ENCODE data around the gene HDAC9.
"Not testable (repeated sequence)": the region's sequence is repeated elsewhere in the genome, so short reads cannot be mapped to it uniquely, and the experiment has no call there.

HDAC9 gene

DNA sequence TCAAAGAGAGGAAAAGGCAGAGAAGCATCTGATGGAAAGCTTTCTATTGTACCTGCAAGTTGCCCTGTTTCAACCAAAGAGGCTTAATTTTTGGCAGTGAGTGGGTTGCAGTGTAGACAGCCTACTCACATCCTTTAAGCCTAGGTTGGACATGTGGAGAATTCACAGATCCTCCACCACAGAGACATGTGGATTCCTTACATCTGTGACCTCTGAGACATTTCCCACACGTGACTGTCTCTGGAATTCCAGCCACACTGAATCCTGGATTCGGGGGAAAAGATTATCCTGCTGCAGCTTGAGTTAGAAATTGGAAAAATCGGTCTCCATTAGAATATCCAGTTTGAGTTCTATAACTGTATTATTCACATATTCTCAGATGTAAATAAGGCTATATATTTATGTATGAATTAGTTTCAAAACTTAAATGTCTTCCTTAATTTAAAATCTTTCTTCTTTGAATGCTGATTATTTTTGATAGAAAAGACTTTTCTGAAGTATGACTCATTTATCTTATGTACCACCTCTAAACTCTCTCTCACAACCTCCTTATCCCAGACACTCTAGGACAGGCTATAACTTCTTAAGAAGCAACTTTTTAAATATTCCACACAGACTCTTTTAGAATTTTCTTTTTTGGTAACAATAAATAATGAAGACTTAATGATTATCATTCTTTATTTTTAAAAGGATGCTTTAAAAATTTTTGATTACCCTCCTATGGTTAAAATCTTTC lies 498.6 kb downstream of the HDAC9 start:
- DNase-seq = no peak

DNA sequence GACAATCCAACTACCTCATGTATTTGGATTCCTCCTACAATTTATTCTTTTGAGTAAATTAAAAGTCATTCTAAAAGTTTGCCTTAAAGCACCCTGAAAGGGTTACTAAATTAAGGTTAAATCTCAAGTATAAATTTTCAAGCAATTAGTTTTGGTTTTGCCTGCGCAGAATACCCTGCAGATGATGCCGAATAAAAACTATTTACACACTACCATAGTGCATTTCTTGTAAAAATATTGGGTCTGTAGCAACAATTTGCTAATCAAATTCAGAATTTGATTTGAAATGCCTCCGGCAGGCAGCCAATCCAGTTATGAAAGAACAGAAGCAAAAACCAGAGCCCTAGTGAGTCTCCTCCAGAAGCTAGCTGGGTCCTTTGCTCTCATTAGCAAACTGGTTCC lies 499.7 kb downstream of the HDAC9 start:
- no peak for DNase-seq

DNA sequence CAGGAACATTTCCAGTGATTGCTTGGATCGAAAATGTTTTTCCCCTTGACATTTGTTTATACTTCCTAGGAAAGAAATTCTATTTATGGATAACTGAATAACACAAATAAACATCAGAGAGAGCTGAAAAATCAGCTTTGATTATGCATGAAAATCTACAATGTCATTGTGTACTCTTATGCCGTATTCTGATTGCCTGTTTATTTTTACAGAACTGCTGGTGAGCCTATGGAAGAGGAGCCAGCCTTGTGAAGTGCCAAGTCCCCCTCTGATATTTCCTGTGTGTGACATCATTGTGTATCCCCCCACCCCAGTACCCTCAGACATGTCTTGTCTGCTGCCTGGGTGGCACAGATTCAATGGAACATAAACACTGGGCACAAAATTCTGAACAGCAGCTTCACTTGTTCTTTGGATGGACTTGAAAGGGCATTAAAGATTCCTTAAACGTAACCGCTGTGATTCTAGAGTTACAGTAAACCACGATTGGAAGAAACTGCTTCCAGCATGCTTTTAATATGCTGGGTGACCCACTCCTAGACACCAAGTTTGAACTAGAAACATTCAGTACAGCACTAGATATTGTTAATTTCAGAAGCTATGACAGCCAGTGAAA lies 500.4 kb downstream of the HDAC9 start:
- no peak for DNase-seq

DNA sequence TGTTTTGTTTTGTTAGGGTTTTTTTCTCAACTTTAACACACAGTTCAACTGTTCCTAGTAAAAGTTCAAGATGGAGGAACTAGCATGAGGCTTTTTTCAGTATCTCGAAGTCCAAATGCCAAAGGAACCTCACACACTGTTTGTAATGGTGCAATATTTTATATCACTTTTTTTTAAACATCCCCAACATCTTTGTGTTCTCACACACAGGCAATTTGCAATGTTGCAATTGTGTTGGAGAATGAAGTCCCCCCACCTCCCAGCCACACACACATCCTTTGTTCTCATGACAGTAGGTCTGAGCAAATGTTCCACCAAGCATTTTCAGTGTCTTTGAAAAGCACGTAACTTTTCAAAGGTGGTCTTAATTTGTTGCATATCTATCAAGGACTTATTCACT lies 501.0 kb downstream of the HDAC9 start:
- no peak for DNase-seq

DNA sequence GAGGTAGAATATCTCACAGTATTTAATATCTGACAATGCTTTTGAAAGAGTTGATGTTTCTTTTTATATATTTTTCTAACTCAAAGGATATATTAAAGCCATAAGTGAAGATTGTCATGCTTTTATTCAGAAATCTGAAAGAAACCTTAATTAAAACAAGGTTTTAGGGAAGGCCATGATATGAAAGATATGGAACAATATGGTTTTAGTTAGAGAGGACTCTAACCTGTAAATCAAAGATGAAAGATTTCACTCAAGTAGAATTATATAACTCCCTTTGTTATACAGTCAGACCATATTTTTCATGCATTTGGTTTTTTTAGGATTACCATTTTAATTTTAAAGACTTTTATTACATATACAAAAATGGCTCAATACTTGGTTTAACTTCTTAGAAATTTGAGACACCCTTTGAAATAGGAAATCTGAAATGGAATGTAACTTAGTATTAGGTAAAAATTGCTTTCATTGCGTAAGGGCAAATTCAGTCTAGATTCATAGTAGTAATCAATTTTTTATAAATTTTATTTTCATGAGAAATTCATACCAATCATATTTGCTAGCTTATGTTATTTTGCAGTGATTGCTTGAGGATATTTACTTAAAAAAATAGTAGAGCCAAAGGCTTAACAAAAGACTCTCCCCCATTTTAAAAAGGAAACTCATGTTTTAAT lies 502.1 kb downstream of the HDAC9 start:
- DNase-seq = no peak

DNA sequence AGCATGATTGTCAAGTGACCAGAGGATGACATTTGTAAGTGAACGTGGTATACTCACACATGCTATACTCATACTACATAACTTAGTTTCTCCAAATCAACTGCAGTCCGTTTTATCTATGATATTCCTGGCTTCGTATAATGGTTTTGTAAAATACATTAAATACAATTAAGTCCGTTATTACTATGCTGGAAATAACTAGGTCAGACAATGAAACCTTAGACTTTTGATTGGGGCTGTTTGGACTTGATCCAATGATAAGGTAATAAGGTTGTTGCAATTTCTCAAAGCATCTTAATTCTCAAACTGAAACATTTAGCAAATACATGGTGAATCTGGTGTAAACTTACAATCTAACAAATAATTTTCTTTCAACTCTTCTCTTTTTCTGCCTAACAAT lies 504.9 kb downstream of the HDAC9 start:
- DNase-seq = no peak

DNA sequence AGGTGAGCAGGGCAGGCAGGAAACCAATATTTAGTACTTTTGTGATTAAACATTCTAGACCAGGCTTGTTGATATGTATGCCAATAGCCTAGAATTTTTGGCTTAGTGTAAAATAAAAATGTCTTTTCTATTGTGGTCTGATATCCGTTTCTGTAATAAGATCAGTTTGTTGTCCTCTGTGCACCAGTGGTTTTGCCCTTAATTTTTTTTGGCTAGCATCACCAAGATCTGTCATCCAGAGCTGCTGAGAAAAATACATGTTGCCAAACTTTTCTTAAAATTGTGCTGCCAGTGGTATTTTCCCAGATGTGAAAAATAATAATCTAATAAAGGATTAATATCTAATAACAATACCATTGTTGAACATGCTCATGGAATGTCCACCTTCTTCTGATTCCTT lies 506.3 kb downstream of the HDAC9 start:
- no peak for DNase-seq

DNA sequence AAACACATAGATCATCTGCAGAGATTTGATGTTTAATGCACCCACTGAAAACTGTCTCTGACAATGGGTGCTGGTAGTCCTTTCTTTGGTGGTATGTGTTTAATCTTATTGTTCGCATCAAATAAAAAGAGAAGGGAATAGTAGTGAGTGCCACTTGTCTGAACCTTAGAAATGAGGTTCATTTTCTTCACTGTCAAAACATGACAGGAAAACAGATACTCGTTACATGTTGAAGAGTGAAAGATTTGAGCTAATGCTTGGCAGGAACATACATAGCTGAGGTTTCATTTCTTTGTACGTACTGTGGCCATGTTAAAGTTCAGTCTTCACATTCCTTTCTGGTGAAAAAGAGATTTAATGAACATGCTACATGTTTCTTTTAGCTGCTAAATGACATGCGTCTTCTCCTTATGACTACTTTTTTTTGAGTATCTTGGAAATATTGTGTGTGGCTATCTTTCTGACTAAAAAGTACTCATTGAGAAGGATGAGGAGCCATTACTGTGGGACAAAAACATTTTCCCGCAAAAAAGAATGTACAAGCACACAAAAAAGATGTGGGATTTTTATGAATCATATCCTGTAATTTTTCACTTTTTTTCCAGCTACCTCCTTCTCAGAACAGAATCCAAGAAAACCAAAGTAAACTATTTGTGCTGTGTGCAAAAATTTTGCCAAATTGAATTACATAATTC lies 513.8 kb downstream of the HDAC9 start:
- no peak for DNase-seq

DNA sequence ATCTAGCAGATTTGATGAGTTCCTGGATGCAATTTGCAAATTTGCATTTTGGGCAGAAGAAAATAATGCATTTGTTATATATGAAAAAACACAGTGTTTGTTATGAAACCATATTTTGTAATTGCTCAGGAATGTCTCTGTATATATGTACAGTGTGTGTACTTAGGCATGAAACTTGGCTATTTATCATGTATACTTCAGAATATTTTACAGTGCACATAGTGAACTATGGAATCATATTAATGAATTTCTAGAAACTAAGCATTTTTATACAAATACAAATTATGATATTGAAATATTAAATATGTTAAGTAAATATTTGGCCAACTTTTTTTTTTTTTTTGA lies 514.4 kb downstream of the HDAC9 start:
- no peak for DNase-seq

DNA sequence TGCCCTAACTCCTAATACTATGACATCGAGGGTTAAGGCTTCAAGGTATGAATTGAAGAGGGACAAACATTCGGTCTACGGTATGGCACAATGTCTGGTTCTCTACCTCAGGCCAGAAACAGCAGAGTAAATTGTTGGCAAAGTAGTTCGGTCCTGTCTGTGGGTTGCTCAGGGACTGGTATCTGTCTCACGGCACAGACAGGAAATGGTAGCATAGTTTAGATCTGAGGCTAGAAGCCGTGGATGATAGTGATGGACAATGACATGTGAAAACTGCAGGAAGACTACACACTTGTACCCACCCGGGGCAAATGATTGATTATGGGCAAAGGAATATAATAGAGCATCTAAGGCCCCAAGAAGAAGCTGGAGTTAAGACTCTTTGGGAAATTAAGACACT lies 515.7 kb downstream of the HDAC9 start:
- no peak for DNase-seq

DNA sequence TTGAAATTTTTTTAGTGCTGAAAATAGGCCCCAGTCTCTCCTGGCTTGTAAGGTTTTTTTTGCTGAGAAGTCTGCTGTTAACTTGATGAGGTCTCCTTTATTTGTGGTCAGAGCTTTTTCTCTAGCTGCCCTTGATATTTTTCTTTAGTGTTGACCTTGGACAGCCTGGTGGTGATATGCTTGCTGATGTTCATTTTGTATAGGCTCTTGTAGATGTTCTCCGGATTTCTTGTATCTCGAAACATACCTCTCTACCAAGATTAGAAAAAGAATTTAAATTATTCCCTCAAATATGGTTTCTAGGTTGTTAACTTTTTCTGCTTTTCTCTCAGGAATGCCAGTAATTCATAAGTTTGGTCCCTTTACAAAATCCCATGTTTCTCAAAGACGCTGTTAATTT lies 519.5 kb downstream of the HDAC9 start:
- no peak for DNase-seq

DNA sequence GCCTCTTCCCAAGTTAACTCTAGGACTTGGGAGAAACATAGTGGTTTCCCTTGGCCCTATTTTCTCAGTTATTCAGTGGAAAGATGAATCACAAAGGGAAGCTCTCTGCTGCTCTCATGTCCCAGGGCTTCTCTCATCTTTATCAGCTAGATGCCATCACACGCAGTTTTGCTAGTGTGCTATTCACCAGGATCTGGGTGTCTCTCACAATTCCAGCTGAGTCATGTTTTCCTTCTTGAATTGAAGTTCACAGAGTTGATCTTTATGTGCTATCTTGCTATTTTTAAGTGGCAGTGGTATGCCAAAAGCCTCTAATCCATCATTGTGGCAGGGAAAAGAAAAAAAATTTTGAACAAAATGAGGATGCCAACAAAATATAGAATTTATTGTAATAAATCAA lies 520.6 kb downstream of the HDAC9 start:
- no peak for DNase-seq

DNA sequence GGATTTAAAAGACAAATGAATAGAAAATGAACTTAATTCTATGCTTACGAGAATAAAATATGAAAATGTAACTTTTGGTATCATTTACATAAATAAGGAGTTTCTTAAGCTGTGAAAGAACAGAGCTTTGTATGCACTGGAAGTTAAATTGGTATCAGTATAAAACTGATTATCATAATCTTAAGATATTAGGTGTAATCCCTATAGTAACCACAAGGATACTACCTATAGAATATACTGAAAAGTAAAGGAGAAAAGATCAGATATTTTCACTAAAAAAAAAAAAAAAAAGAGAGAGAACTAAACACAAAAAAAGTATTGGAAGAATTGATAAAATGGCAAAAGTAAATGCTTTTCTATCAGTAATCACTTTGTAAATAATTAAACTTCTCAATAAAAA lies 521.8 kb downstream of the HDAC9 start:
- DNase-seq = no peak

DNA sequence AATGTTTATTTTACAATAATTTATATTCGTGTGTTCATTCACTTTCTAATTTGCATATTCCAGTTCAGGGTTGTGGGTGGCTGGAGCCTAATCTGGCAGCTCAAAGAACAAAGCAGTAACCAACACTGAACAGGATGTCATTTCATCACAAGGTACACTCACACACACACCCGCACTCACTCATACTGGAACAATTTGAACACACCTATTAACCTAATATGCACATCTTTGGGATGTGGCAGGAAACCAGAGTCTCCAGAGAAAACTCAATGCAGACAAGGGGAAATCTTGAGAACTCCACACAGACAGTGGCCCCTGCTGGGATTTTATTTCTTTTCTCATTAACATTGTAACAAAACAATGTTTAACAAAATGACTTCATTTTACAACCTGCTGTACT lies 524.5 kb downstream of the HDAC9 start:
- DNase-seq = no peak

DNA sequence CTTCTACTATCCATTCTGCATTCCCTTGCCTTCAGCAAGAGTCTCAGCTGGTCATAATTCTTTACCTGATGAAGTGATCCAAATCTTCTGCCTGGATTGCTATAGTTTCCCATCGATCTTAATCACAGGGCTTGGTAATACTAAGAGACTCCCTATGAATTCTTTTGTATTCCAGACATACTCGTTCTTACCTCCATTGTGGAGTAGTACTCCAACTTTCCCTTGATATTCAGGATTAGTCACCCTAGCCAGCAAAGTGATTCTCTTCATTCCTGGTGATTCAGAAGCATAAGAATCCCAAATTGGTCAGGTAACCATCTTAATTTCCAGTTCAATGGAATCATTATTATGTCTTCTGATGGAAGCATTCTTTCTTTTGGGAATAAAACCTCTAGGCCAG lies 525.2 kb downstream of the HDAC9 start:
- peak; percentile 31 for DNase-seq

DNA sequence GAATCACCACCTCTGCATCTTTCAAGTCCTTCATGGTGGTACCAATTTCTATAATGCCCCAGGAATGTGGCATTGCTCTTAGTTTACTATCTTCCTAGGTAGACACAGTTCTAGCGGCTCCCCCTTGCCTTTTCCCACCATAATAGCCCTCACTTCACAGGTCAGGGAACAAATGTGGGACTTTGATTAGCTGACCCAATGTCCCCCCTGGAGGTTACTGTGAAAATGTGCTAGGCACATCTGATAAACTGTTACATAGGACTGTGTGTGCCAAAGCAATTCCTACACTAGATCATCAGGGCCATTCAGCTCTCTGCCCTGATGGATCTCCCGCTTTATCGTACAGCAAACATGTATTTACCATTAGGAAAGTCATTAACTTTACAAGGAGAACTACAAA lies 527.9 kb downstream of the HDAC9 start:
- DNase-seq = no peak

DNA sequence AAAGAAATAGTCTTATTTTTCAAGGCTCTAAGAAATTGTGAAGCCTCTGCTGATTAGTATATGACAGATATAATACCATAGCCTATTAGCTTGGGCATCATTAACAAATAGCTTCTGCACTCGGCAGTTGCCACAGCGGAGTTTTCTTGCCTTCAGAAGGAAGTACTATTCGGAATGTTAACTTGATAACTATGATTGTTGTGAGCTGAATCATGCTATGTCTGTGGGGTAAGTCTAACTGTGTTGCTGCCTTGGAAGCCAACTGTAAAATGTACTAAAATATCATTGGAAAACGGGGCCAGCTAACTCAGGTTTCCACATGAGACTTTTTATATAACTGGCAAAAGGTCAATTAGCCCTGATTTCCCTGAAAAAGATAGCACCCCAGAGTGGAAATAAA lies 528.7 kb downstream of the HDAC9 start:
- DNase-seq = peak; percentile 22

DNA sequence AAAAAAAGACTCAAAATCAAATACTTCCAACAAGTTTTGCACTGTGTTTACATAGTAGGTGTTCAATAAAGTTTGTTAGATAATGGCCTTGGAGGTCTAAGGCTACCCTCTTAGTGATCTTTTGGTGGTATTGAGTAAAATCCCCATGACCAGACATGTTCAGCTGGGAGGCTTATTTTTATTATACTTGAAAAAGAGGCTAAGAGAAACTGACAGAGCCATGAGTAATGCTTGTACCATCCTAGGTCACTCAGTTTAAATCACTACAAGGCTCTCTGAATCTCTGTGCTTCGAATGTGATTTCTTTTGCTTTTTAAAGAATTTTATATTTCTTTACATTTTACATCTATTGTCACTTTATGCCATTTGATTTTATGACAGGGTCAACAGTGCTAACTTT lies 531.3 kb downstream of the HDAC9 start:
- no peak for DNase-seq

DNA sequence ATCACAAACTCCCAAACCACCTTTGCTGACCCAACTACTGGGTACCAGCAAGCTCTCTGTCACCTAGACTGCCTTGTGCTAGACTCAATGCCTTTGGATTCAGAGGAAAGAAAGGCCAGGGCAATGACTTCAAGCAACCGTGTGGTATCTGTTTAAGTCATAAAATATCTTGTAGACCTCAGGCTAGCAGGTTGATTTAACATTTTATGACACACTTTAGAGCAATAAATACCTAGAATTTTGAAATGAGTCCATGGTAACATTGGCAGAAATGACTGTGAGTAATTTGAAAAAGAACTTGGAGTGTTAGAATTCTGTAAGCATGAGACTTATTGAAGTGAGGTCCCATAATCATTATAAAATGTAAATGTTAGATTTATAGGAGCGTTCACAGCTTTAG lies 534.7 kb downstream of the HDAC9 start:
- no peak for DNase-seq

DNA sequence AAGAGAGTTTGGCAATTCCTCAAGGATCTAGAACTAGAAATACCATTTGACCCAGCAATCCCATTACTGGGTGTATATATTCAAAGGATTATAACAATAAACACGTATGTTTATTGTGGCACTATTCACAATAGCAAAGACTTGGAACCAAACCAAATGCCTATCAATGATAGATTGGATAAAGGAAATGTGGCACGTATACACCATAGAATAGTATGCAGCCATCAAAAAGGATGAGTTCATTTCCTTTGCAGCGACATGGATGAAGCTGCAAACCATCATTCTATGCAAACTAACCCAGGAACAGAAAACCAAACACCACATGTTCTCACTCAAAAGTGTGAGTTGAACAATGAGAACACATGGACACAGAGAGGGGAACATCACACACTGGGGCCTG lies 537.4 kb downstream of the HDAC9 start:
- DNase-seq = not testable (repeated sequence)

DNA sequence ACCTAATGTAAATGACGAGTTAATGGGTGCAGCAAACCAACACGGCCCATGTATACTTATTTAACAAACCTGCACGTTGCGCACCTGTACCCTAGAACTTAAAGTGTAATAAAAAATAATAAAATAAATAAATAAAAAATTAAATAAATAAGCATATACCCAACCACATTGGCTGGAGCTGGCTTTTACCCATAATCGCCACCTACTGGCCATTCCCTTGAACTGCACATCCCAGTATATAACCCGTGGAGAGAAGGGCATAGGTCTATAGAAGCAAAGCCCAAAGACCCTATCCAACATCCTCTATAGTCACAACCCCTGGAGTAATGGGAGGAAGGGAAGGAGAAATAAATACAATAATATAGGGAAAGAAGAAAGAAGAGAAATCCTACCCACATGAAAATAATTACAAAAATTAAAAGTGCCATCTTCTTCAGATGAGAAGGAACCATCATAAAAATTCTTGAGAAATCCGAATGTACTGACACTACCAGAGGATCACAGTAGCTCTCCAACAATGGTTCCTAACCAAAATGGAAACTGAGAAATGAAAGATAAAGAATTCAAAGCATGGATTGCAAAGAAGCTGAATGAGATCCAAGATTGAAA lies 556.3 kb downstream of the HDAC9 start:
- DNase-seq = peak; percentile 14

Measured in kidney glomerular epithelial cell (primary cell).